ENCODE data around the gene CHDH. TPM values are rescaled to one million over a fixed set of nuclear protein-coding genes. Genes with fewer than 3 reads are reported as not detected.

CHDH gene
- total RNA-seq, 2 experiments from 2014 or later: 0.53 to 1.0 TPM

GRCh38 chr3:53792866-53793265 lies 53.4 kb downstream of the CHDH start:
- CTCF ChIA-PET: no interaction called here
- no peaks in the 10 kb centered on the region for H3K36me3 Mint-ChIP-seq
- no peaks in the 10 kb centered on the region for H3K4me1 Mint-ChIP-seq
- no peak for DNase-seq
- ATAC-seq: no peak
- peaks cover 47% of the 10 kb centered on the region for H3K27me3 Mint-ChIP-seq
- no peak overlapping the region for H3K4me3 Mint-ChIP-seq
- H3K27ac Mint-ChIP-seq: no peak overlapping the region
- H3K9me3 Mint-ChIP-seq (ENCODE audit: low read depth): no peaks in the 10 kb centered on the region

- H3K36me3 Mint-ChIP-seq: no peaks in the 10 kb centered on the region
- no peak overlapping the region for H3K4me3 Mint-ChIP-seq
- DNase-seq: no peak
- H3K27me3 Mint-ChIP-seq: peaks cover 36% of the 10 kb centered on the region
- no peak overlapping the region for H3K27ac Mint-ChIP-seq
- no peaks in the 10 kb centered on the region for H3K4me1 Mint-ChIP-seq
- no peaks in the 10 kb centered on the region for H3K9me3 Mint-ChIP-seq (ENCODE audit: low read depth)
- CTCF ChIA-PET: no interaction called here
- no peak for ATAC-seq
Observed at GRCh38 chr3:53791317-53791716, 54.9 kb downstream of the CHDH start.

GRCh38 chr3:53790470-53790869 lies 55.7 kb downstream of the CHDH start:
- Mint-ChIP-seq H3K4me3 (no peak overlapping the region), H3K27me3 (peaks cover 30% of the 10 kb centered on the region), H3K36me3 (no peaks in the 10 kb centered on the region), H3K9me3 (ENCODE audit: low read depth) (no peaks in the 10 kb centered on the region), H3K4me1 (no peaks in the 10 kb centered on the region), H3K27ac (no peak overlapping the region)
- no peak for DNase-seq
- CTCF ChIA-PET: no interaction called here
- ATAC-seq: no peak

GRCh38 chr3:53789459-53789858 lies 56.8 kb downstream of the CHDH start:
- no peak overlapping the region for H3K27ac Mint-ChIP-seq
- ATAC-seq: no peak
- CTCF ChIA-PET: no interaction called here
- no peaks in the 10 kb centered on the region for H3K36me3 Mint-ChIP-seq
- H3K9me3 Mint-ChIP-seq (ENCODE audit: low read depth): no peaks in the 10 kb centered on the region
- peaks cover 22% of the 10 kb centered on the region for H3K27me3 Mint-ChIP-seq
- H3K4me3 Mint-ChIP-seq: no peak overlapping the region
- no peak for DNase-seq
- H3K4me1 Mint-ChIP-seq: no peaks in the 10 kb centered on the region

- H3K36me3 Mint-ChIP-seq: no peaks in the 10 kb centered on the region
- no peak overlapping the region for H3K27ac Mint-ChIP-seq
- H3K27me3 Mint-ChIP-seq: peaks cover 18% of the 10 kb centered on the region
- H3K9me3 Mint-ChIP-seq (ENCODE audit: low read depth): no peaks in the 10 kb centered on the region
- no peak overlapping the region for H3K4me3 Mint-ChIP-seq
- ATAC-seq: no peak
- CTCF ChIA-PET: no interaction called here
- no peaks in the 10 kb centered on the region for H3K4me1 Mint-ChIP-seq
- no peak for DNase-seq
Observed at GRCh38 chr3:53788038-53788437, 58.2 kb downstream of the CHDH start.

GRCh38 chr3:53787016-53787415 lies 59.2 kb downstream of the CHDH start:
- H3K4me3 Mint-ChIP-seq: no peak overlapping the region
- no peak overlapping the region for H3K27ac Mint-ChIP-seq
- ATAC-seq (no peak), DNase-seq (no peak)
- H3K36me3 Mint-ChIP-seq: no peaks in the 10 kb centered on the region
- no peaks in the 10 kb centered on the region for H3K4me1 Mint-ChIP-seq
- no peaks in the 10 kb centered on the region for H3K9me3 Mint-ChIP-seq (ENCODE audit: low read depth)
- H3K27me3 Mint-ChIP-seq: peaks cover 22% of the 10 kb centered on the region
- CTCF ChIA-PET: no interaction called here

- no peak overlapping the region for H3K27ac Mint-ChIP-seq
- H3K4me1 Mint-ChIP-seq: peaks cover 10% of the 10 kb centered on the region
- no peaks in the 10 kb centered on the region for H3K9me3 Mint-ChIP-seq (ENCODE audit: low read depth)
- no peak overlapping the region for H3K4me3 Mint-ChIP-seq
- CTCF ChIA-PET: no interaction called here
- DNase-seq (no peak), ATAC-seq (no peak)
- H3K27me3 Mint-ChIP-seq: peaks cover 26% of the 10 kb centered on the region
- H3K36me3 Mint-ChIP-seq: peaks cover 1% of the 10 kb centered on the region
Observed at GRCh38 chr3:53780806-53781205, 65.4 kb downstream of the CHDH start.

GRCh38 chr3:53780171-53780570 lies 66.0 kb downstream of the CHDH start:
- no peak overlapping the region for H3K27ac Mint-ChIP-seq
- H3K9me3 Mint-ChIP-seq (ENCODE audit: low read depth): no peaks in the 10 kb centered on the region
- CTCF ChIA-PET: no interaction called here
- ATAC-seq (no peak), DNase-seq (no peak)
- no peak overlapping the region for H3K4me3 Mint-ChIP-seq
- H3K36me3 Mint-ChIP-seq: peaks cover 1% of the 10 kb centered on the region
- H3K27me3 Mint-ChIP-seq: peaks cover 29% of the 10 kb centered on the region
- H3K4me1 Mint-ChIP-seq: peaks cover 10% of the 10 kb centered on the region

GRCh38 chr3:53778153-53778552 lies 68.1 kb downstream of the CHDH start:
- Mint-ChIP-seq H3K36me3 (peaks cover 1% of the 10 kb centered on the region), H3K4me1 (peaks cover 24% of the 10 kb centered on the region), H3K9me3 (ENCODE audit: low read depth) (no peaks in the 10 kb centered on the region), H3K27me3 (peaks cover 30% of the 10 kb centered on the region), H3K4me3 (no peak overlapping the region), H3K27ac (no peak overlapping the region)
- DNase-seq (no peak), ATAC-seq (no peak)
- CTCF ChIA-PET: no interaction called here

GRCh38 chr3:53777468-53777867 lies 68.8 kb downstream of the CHDH start:
- DNase-seq (no peak), ATAC-seq (no peak)
- H3K4me1 Mint-ChIP-seq: peaks cover 24% of the 10 kb centered on the region
- H3K4me3 Mint-ChIP-seq: no peak overlapping the region
- peaks cover 1% of the 10 kb centered on the region for H3K36me3 Mint-ChIP-seq
- no peaks in the 10 kb centered on the region for H3K9me3 Mint-ChIP-seq (ENCODE audit: low read depth)
- CTCF ChIA-PET: no interaction called here
- no peak overlapping the region for H3K27ac Mint-ChIP-seq
- H3K27me3 Mint-ChIP-seq: peaks cover 31% of the 10 kb centered on the region

GRCh38 chr3:53776494-53777101 lies 69.6 kb downstream of the CHDH start:
- Mint-ChIP-seq H3K27me3 (peaks cover 35% of the 10 kb centered on the region), H3K4me3 (no peak overlapping the region), H3K36me3 (peaks cover 1% of the 10 kb centered on the region), H3K4me1 (peaks cover 24% of the 10 kb centered on the region), H3K9me3 (ENCODE audit: low read depth) (no peaks in the 10 kb centered on the region), H3K27ac (no peak overlapping the region)
- no peak for DNase-seq
- no peak for ATAC-seq
- CTCF ChIA-PET: no interaction called here

- Mint-ChIP-seq H3K36me3 (peaks cover 1% of the 10 kb centered on the region), H3K9me3 (ENCODE audit: low read depth) (no peaks in the 10 kb centered on the region), H3K27ac (no peak overlapping the region), H3K27me3 (peaks cover 35% of the 10 kb centered on the region), H3K4me1 (peaks cover 24% of the 10 kb centered on the region), H3K4me3 (no peak overlapping the region)
- CTCF ChIA-PET: no interaction called here
- DNase-seq (no peak), ATAC-seq (no peak)
Observed at GRCh38 chr3:53775834-53776251, 70.4 kb downstream of the CHDH start.

- H3K36me3 Mint-ChIP-seq: peaks cover 1% of the 10 kb centered on the region
- peaks cover 24% of the 10 kb centered on the region for H3K4me1 Mint-ChIP-seq
- no peak overlapping the region for H3K27ac Mint-ChIP-seq
- H3K9me3 Mint-ChIP-seq (ENCODE audit: low read depth): no peaks in the 10 kb centered on the region
- ATAC-seq (no peak), DNase-seq (no peak)
- H3K27me3 Mint-ChIP-seq: peaks cover 44% of the 10 kb centered on the region
- CTCF ChIA-PET: no interaction called here
- no peak overlapping the region for H3K4me3 Mint-ChIP-seq
Observed at GRCh38 chr3:53775018-53775417, 71.2 kb downstream of the CHDH start.

- Mint-ChIP-seq H3K27ac (no peak overlapping the region), H3K4me3 (no peak overlapping the region), H3K9me3 (ENCODE audit: low read depth) (no peaks in the 10 kb centered on the region), H3K36me3 (peaks cover 1% of the 10 kb centered on the region), H3K4me1 (peaks cover 24% of the 10 kb centered on the region), H3K27me3 (peaks cover 48% of the 10 kb centered on the region)
- CTCF ChIA-PET: no interaction called here
- DNase-seq (no peak), ATAC-seq (no peak)
Observed at GRCh38 chr3:53774414-53774813, 71.8 kb downstream of the CHDH start.

All from activated CD8-positive, alpha-beta memory T cell treated with anti-CD3 and anti-CD28 coated beads, Interleukin-2, amount 10 ng/mL, durations not matched to agents 7 days and 5 days (primary cell).